GM23248 (cell line): ENCODE measurements around the gene VWA8. TPM values are rescaled to one million over a fixed set of nuclear protein-coding genes. Genes with fewer than 3 reads are reported as not detected.
A peak's percentile ranks its signal among the peaks of the same experiment; 100 is the strongest.

ENCODE experiments used
- DNase-seq: peaks from one replicate; pipeline ENCODE4 v3.0.0-alpha.2; 2015
- H2AFZ ChIP-seq: fragments of 200-600 bp; sonication (generic); 2 replicates; pipeline ENCODE4 v1.6.1; 2016; ENCODE audit warnings: antibody characterized with exemption
- H3F3A ChIP-seq: fragments of 200-600 bp; sonication (generic); 2 replicates; pipeline ENCODE4 v1.6.1; 2016; ENCODE audit warnings: mild to moderate bottlenecking, antibody characterized with exemption, mixed run types; ENCODE audit not compliant: insufficient read depth
- H3K27ac ChIP-seq: fragments of 200-600 bp; sonication (generic); 2 replicates; pipeline ENCODE4 v1.5.1; 2016; ENCODE audit warnings: mild to moderate bottlenecking
- H3K27me3 ChIP-seq: fragments of 200-600 bp; sonication (generic); replicated peaks from 2 replicates; pipeline ENCODE4 v1.6.1; 2016; ENCODE audit warnings: mild to moderate bottlenecking; ENCODE audit not compliant: insufficient read depth
- H3K36me3 ChIP-seq: fragments of 200-600 bp; sonication (generic); 2 replicates; pipeline ENCODE4 v1.6.1; 2016; ENCODE audit warnings: low read depth, mild to moderate bottlenecking
- H3K4me1 ChIP-seq: fragments of 200-600 bp; sonication (generic); 2 replicates; pipeline ENCODE4 v1.6.1; 2016; ENCODE audit warnings: mild to moderate bottlenecking; ENCODE audit not compliant: insufficient read depth
- H3K4me2 ChIP-seq: fragments of 200-600 bp; sonication (generic); one replicate; pipeline ENCODE4 v1.6.1; 2016; ENCODE audit warnings: mild to moderate bottlenecking; ENCODE audit not compliant: unreplicated experiment
- H3K4me3 ChIP-seq: fragments of 200-600 bp; sonication (generic); 2 replicates; pipeline ENCODE4 v1.5.1; 2016; ENCODE audit warnings: mild to moderate bottlenecking
- H3K79me2 ChIP-seq: fragments of 200-600 bp; sonication (generic); 2 replicates; pipeline ENCODE4 v1.6.1; 2016; ENCODE audit warnings: mild to moderate bottlenecking; ENCODE audit not compliant: insufficient read depth
- H3K9ac ChIP-seq: fragments of 200-600 bp; sonication (generic); 2 replicates; pipeline ENCODE4 v1.6.1; 2016; ENCODE audit warnings: mild to moderate bottlenecking
- H3K9me2 ChIP-seq: fragments of 200-600 bp; sonication (generic); 2 replicates; pipeline ENCODE4 v1.6.1; 2016; ENCODE audit warnings: mixed run types, mild to moderate bottlenecking, moderate library complexity; ENCODE audit not compliant: insufficient read depth
- H3K9me3 ChIP-seq: fragments of 200-600 bp; sonication (generic); one replicate; pipeline ENCODE4 v1.6.1; 2017; ENCODE audit warnings: low read depth
- H4K20me1 ChIP-seq: fragments of 200-600 bp; sonication (generic); 2 replicates; pipeline ENCODE4 v1.6.0; 2016; ENCODE audit not compliant: insufficient read depth
- EZH2 ChIP-seq: fragments of 200-600 bp; sonication (generic); IDR thresholded peaks from 2 replicates; pipeline ENCODE4 v1.6.1; 2018; ENCODE audit warnings: antibody characterized with exemption, mild to moderate bottlenecking; ENCODE audit not compliant: insufficient read depth, poor library complexity, severe bottlenecking
- EZH2phosphoT487 ChIP-seq: fragments of 200-600 bp; sonication (generic); IDR thresholded peaks from 2 replicates; pipeline ENCODE4 v1.6.1; 2018; ENCODE audit warnings: antibody characterized with exemption, moderate library complexity, mild to moderate bottlenecking, low read depth; ENCODE audit not compliant: insufficient read depth
- WGBS, 2 experiments: methylation state at CpG; one replicate each; pipeline ENCODE4 v1.1.6; 2015 to 2017; ENCODE audit warnings: low lambda C conversion rate in 2 of 2, low coverage in 1 of 2; ENCODE audit errors: missing lambda C conversion rate in 2 of 2; 5-methylcytosine and 5-hydroxymethylcytosine counted together
- in situ Hi-C: fragments of 300-500 bp; cut with MboI; formaldehyde crosslinking; loops from 2 replicates; pipeline ENCODE4 v1.15.0; 2020
- microRNA-seq: library from miRNA; unstranded; fragments of <30 nt; microRNA quantifications from one replicate; pipeline ENCODE4, GENCODE V29; 2016; ENCODE audit warnings: borderline number of aligned reads
- polyA plus RNA-seq: library from polyadenylated mRNA; unstranded; fragments of >200 nt; fragmentation: Nextera tagmentation; extraction: Ambion mirVana; gene quantifications from 2 replicates; pipeline ENCODE4 v1.2.1, GENCODE V29; 2016
- small RNA-seq: library from RNA; depleted of rRNA; stranded (forward); fragments of <200 nt; gene quantifications from one replicate; pipeline ENCODE3, GENCODE V24; 2014; ENCODE audit warnings: low read depth, low replicate concordance
- total RNA-seq: library from RNA; depleted of rRNA; stranded (reverse); fragments of >200 nt; shearing (Covaris generic); gene quantifications from 2 replicates; pipeline ENCODE4 v1.2.3, GENCODE V29; 2014; rRNA removed

VWA8 gene
- total and polyA plus RNA-seq, 2 experiments from 2014 or later: 3.9 to 10.1 TPM

DNA sequence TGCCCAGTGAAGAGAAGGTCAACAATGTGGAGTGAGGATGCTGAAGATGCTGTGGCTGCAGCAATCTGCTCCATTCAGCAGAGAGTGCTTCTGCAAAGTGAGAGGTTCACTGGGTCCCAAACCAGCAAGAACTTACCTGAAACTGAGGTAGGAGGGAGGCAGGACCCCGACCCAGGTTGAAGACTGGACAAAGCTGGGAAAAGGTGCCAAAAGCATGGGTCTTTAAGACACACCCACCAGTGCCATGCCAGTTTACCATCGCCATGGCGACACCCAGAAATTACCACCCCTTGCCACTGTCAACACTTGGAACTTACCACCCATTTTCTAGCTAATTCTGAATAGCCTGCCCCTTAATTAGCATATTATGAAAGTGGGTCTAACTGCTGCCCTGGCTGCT is 432.9 kb downstream of the VWA8 start:
- no peaks in the 10 kb centered on the region for H4K20me1 ChIP-seq
- H3K4me1 ChIP-seq: no peaks in the 10 kb centered on the region
- H3K79me2 ChIP-seq: no peaks in the 10 kb centered on the region
- no peak for TF ChIP-seq EZH2
- H3K36me3 ChIP-seq: no peaks in the 10 kb centered on the region
- 85 to 86% methylated on average over 3 of the region's 3 CpGs for WGBS, 2 experiments
- no peaks in the 10 kb centered on the region for H3F3A ChIP-seq
- H3K4me2 ChIP-seq: no peak overlapping the region
- no peak overlapping the region for H3K9ac ChIP-seq
- no peaks in the 10 kb centered on the region for H3K9me3 ChIP-seq
- no peak overlapping the region for H3K27ac ChIP-seq
- in situ Hi-C loops: no loop called here
- no peak overlapping the region for H2AFZ ChIP-seq
- no peaks in the 10 kb centered on the region for H3K27me3 ChIP-seq
- DNase-seq: no peak
- H3K4me3 ChIP-seq: no peak overlapping the region
- no peaks in the 10 kb centered on the region for H3K9me2 ChIP-seq

GRCh38 chr13:41520660-41521630 is 440.0 kb downstream of the VWA8 start:
- no peak overlapping the region for H2AFZ ChIP-seq
- DNase-seq: peak; percentile 70
- H3K4me3 ChIP-seq: no peak overlapping the region
- H3K36me3 ChIP-seq: no peaks in the 10 kb centered on the region
- 50 to 54% methylated on average over 15 of the region's 15 CpGs for WGBS, 2 experiments
- peaks cover 10% of the 10 kb centered on the region; the same call in 1 of the 2 replicates for H3K4me1 ChIP-seq
- peak overlapping the region; percentile 19; the same call in 1 of the 2 replicates for H3K9ac ChIP-seq
- in situ Hi-C loops: no loop called here
- H3F3A ChIP-seq: no peaks in the 10 kb centered on the region
- no peaks in the 10 kb centered on the region for H4K20me1 ChIP-seq
- no peaks in the 10 kb centered on the region for H3K79me2 ChIP-seq
- TF ChIP-seq EZH2phosphoT487 (no peak), EZH2 (no peak)
- H3K9me2 ChIP-seq: no peaks in the 10 kb centered on the region
- no peaks in the 10 kb centered on the region for H3K9me3 ChIP-seq
- peak overlapping the region; percentile 39; the same call in 1 of the 2 replicates for H3K27ac ChIP-seq
- no peaks in the 10 kb centered on the region for H3K27me3 ChIP-seq
- peak overlapping the region; percentile 10 for H3K4me2 ChIP-seq

DNA sequence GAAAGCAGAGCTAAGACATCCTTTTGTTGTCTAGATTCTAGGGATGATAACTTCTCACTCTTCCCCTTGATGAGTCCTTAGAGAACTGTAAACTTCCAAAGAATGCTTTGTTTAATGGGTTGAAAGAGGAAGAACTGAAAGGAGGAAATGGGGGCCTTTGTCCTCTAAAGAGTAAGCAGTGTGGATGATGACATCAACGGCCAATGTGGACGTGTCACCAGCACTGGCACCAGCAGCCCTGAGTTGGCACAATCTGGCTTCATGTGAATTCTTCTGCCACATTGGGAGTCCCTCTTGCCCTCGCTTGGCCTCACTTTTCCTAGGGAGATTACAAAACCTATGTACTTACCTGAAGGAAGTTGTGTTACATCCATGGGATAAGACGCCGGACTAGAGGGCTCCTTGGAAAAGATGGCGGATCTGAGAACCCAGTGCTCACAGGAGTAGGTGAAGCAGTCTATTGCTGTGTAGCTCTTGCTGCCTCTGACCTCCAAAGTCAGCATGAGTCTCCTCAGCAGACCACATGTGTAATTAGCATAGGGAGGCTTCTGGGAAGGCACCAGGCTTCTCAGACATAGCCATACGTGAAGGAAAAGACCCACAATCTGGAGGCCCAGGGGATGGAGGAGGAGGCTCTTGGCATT is 440.8 kb downstream of the VWA8 start:
- TF ChIP-seq EZH2phosphoT487 (no peak), EZH2 (no peak)
- Histone ChIP-seq H3K4me1 (peaks cover 10% of the 10 kb centered on the region; the same call in 1 of the 2 replicates), H3K9ac (peak overlapping the region; percentile 19; the same call in 1 of the 2 replicates), H4K20me1 (no peaks in the 10 kb centered on the region), H3K36me3 (no peaks in the 10 kb centered on the region), H3K79me2 (no peaks in the 10 kb centered on the region), H3K4me2 (peak overlapping the region; percentile 10), H3K27ac (peak overlapping the region; percentile 39; the same call in 1 of the 2 replicates), H3K9me2 (no peaks in the 10 kb centered on the region), H3F3A (no peaks in the 10 kb centered on the region), H2AFZ (no peak overlapping the region), H3K9me3 (no peaks in the 10 kb centered on the region), H3K4me3 (no peak overlapping the region), H3K27me3 (no peaks in the 10 kb centered on the region)
- in situ Hi-C loops: no loop called here
- peak; percentile 40 for DNase-seq
- 78 to 80% methylated on average over 7 of the region's 7 CpGs for WGBS, 2 experiments

Small RNA genes within 50 kb of the gene (microRNA-seq; reads per million reads assigned to microRNA genes)
- gene MIR5006: not detected

Small RNA genes within 50 kb of the gene (small RNA-seq; reads per million reads assigned to genes)
- gene RN7SL515P (not detected), gene RNU6-74P (not detected), gene RPS28P8 (not detected)

Other genes starting within 250 kb of the VWA8 start
- 7.0 and 7.1 TPM in 2 replicates for gene DGKH, start 87.5 kb upstream of the VWA8 start, total RNA-seq
- gene DGKH, start 87.5 kb upstream of the VWA8 start, polyA plus RNA-seq: 1.4 and 1.5 TPM in 2 replicates